Measurements from ENCODE around the gene N4BP3. TPM values are rescaled to one million over a fixed set of nuclear protein-coding genes. Genes with fewer than 3 reads are reported as not detected.

Gene N4BP3
- polyA plus RNA-seq, 3 donors = 0.01 TPM; not detected in 2

GRCh38 chr5:178103612-178104011, 9.7 kb upstream of the N4BP3 start:
- Mint-ChIP-seq H3K36me3 (no peaks in the 10 kb centered on the region), H3K4me3 (no peak overlapping the region)

GRCh38 chr5:178104492-178104891, 8.8 kb upstream of the N4BP3 start:
- Mint-ChIP-seq H3K9me3 (peaks cover 0 to 8% (median 5%) of the 10 kb centered on the region in 7 donors), H3K36me3 (no peaks in the 10 kb centered on the region), H3K27me3 (ENCODE audit: low read depth in 3 of 3) (peaks cover 15 to 39% (median 25%) of the 10 kb centered on the region in 3 donors), H3K27ac (no peak overlapping the region), H3K4me1 (peaks cover 16% of the 10 kb centered on the region), H3K4me3 (peak overlapping the region in 1 of 2 donors; percentile 30)
- Histone ChIP-seq H3K27me3 (ENCODE audit: control insufficient read depth in 2 of 2, insufficient read depth in 2 of 2, low read length in 2 of 2) (peaks cover 0 to 19% of the 10 kb centered on the region in 2 donors), H4K20me1 (ENCODE audit: insufficient read depth, low read length) (no peaks in the 10 kb centered on the region), H3K36me3 (replicated peaks in 1 of 2; ENCODE audit: control insufficient read depth in 1 of 2, insufficient read depth in 2 of 2, low read length in 2 of 2) (no peaks in the 10 kb centered on the region), H3K4me1 (ENCODE audit: control insufficient read depth in 1 of 2, insufficient read depth in 2 of 2, low read length in 2 of 2) (peaks cover 12 to 14% of the 10 kb centered on the region in 2 donors), H3K79me2 (ENCODE audit: insufficient read depth, low read length) (no peaks in the 10 kb centered on the region), H3K9me3 (replicated peaks in 1 of 2; ENCODE audit: control insufficient read depth in 1 of 2, insufficient read depth in 1 of 2, low read length in 2 of 2) (peaks cover 0 to 3% of the 10 kb centered on the region in 2 donors), H3K4me3 (replicated peaks in 1 of 3; ENCODE audit: low read depth in 2 of 3, low read length in 3 of 3) (no peak overlapping the region), H3K27ac (ENCODE audit: low read depth in 1 of 2, low read length in 2 of 2) (no peak overlapping the region), H3K4me2 (replicated peaks; ENCODE audit: extremely low read depth, low read length, poor library complexity, severe bottlenecking) (no peak overlapping the region), H2AFZ (ENCODE audit: insufficient read depth, low read depth, low read length, poor library complexity, severe bottlenecking) (no peak overlapping the region), H3K9ac (ENCODE audit: insufficient read depth, low read length, poor library complexity, severe bottlenecking) (no peak overlapping the region)
- WGBS (ENCODE audit: insufficient coverage) = 5% methylated on average over 4 of the region's 5 CpGs
- intact Hi-C loops (cut with micrococcal nuclease) = no loop called here
- DNase-seq = no peak
- no peak for TF ChIP-seq CTCF (IDR thresholded peaks at IDR 0.05)

More at GRCh38 chr5:178103612-178104011, 9.7 kb upstream of the N4BP3 start:
- H3K4me2 ChIP-seq (replicated peaks; ENCODE audit: extremely low read depth, low read length, poor library complexity, severe bottlenecking) = no peak overlapping the region
- H3K27ac ChIP-seq (ENCODE audit: low read depth in 1 of 2, low read length in 2 of 2) = no peak overlapping the region
- Mint-ChIP-seq H3K4me1 (peaks cover 8% of the 10 kb centered on the region), H3K9me3 (peaks cover 0 to 8% (median 5%) of the 10 kb centered on the region in 7 donors), H3K27ac (no peak overlapping the region), H3K27me3 (ENCODE audit: low read depth in 3 of 3) (peaks cover 14 to 35% (median 25%) of the 10 kb centered on the region in 3 donors)
- H3K27me3 ChIP-seq (ENCODE audit: control insufficient read depth in 2 of 2, insufficient read depth in 2 of 2, low read length in 2 of 2) = peaks cover 0 to 15% of the 10 kb centered on the region in 2 donors
- no peaks in the 10 kb centered on the region for H4K20me1 ChIP-seq (ENCODE audit: insufficient read depth, low read length)
- H3K9me3 ChIP-seq (replicated peaks in 1 of 2; ENCODE audit: control insufficient read depth in 1 of 2, insufficient read depth in 1 of 2, low read length in 2 of 2) = peaks cover 0 to 3% of the 10 kb centered on the region in 2 donors
- DNase-seq = no peak
- no peak overlapping the region for H3K9ac ChIP-seq (ENCODE audit: insufficient read depth, low read length, poor library complexity, severe bottlenecking)
- WGBS (ENCODE audit: insufficient coverage) = 92% methylated on average over 2 of the region's 12 CpGs
- no peaks in the 10 kb centered on the region for H3K36me3 ChIP-seq (replicated peaks in 1 of 2; ENCODE audit: control insufficient read depth in 1 of 2, insufficient read depth in 2 of 2, low read length in 2 of 2)
- no peak overlapping the region for H2AFZ ChIP-seq (ENCODE audit: insufficient read depth, low read depth, low read length, poor library complexity, severe bottlenecking)
- H3K4me1 ChIP-seq (ENCODE audit: control insufficient read depth in 1 of 2, insufficient read depth in 2 of 2, low read length in 2 of 2) = peaks cover 4 to 5% of the 10 kb centered on the region in 2 donors
- TF ChIP-seq CTCF (IDR thresholded peaks at IDR 0.05) = no peak
- no peak overlapping the region for H3K4me3 ChIP-seq (replicated peaks in 1 of 3; ENCODE audit: low read depth in 2 of 3, low read length in 3 of 3)
- H3K79me2 ChIP-seq (ENCODE audit: insufficient read depth, low read length) = no peaks in the 10 kb centered on the region
- intact Hi-C loops (cut with micrococcal nuclease) = no loop called here
